ENCODE data around the gene IGFBP5. TPM values are rescaled to one million over a fixed set of nuclear protein-coding genes. Genes with fewer than 3 reads are reported as not detected.

Gene IGFBP5
- total RNA-seq, 2 experiments from 2014 or later, result not detected

DNA sequence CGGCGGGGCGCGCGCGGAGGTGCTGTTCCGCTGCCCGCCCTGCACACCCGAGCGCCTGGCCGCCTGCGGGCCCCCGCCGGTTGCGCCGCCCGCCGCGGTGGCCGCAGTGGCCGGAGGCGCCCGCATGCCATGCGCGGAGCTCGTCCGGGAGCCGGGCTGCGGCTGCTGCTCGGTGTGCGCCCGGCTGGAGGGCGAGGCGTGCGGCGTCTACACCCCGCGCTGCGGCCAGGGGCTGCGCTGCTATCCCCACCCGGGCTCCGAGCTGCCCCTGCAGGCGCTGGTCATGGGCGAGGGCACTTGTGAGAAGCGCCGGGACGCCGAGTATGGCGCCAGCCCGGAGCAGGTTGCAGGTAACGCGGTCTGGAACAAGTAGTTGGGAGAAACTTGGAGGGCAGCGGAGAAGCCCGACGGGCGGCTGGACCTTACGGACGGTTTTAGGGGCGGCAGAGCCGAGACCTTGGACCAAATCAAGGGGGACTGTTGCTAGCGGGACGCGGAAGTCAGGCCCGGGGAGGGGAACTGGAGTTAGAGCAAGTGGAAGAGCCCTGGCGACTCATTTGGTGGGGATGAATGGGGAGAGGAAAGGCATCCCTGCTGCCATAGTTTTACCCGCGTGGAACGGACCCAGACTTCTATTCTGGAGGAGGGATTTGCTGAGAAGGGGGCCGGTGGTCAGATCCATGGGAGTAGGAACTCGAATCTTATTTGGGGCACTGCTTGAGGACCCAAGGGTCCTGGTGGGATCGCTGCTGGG, 61.6 kb downstream of the IGFBP5 start:
- ChIA-PET POLR2A (interaction anchor here (1.1 to 1.5 kb wide), 2 partner anchors 8 to 14 kb away, joined by 3 to 4 read pairs; no protein-coding TSS in a partner anchor), CTCF (interaction anchor here (1.2 to 1.3 kb wide), 2 partner anchors 35 to 115 kb away, joined by 3 to 4 read pairs; no protein-coding TSS in a partner anchor)
- H3K9me3 Mint-ChIP-seq, result no peaks in the 10 kb centered on the region
- peaks cover 24% of the 10 kb centered on the region for H3K36me3 Mint-ChIP-seq (ENCODE audit: low read depth)
- H3K4me3 Mint-ChIP-seq, result peak overlapping the region; percentile 93
- DNase-seq (no peak), ATAC-seq (peak; percentile 18)
- H3K27ac Mint-ChIP-seq, result peak overlapping the region; percentile 48
- intact Hi-C loops (cut with micrococcal nuclease), result no loop called here
- peaks cover 31% of the 10 kb centered on the region for H3K4me1 Mint-ChIP-seq (ENCODE audit: low read depth)
- TF ChIP-seq, protein P1, sequence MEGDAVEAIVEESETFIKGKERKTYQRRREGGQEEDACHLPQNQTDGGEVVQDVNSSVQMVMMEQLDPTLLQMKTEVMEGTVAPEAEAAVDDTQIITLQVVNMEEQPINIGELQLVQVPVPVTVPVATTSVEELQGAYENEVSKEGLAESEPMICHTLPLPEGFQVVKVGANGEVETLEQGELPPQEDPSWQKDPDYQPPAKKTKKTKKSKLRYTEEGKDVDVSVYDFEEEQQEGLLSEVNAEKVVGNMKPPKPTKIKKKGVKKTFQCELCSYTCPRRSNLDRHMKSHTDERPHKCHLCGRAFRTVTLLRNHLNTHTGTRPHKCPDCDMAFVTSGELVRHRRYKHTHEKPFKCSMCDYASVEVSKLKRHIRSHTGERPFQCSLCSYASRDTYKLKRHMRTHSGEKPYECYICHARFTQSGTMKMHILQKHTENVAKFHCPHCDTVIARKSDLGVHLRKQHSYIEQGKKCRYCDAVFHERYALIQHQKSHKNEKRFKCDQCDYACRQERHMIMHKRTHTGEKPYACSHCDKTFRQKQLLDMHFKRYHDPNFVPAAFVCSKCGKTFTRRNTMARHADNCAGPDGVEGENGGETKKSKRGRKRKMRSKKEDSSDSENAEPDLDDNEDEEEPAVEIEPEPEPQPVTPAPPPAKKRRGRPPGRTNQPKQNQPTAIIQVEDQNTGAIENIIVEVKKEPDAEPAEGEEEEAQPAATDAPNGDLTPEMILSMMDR (IDR thresholded peaks at IDR 0.05), result no peak
- H3K27me3 Mint-ChIP-seq, result peaks cover 58% of the 10 kb centered on the region

DNA sequence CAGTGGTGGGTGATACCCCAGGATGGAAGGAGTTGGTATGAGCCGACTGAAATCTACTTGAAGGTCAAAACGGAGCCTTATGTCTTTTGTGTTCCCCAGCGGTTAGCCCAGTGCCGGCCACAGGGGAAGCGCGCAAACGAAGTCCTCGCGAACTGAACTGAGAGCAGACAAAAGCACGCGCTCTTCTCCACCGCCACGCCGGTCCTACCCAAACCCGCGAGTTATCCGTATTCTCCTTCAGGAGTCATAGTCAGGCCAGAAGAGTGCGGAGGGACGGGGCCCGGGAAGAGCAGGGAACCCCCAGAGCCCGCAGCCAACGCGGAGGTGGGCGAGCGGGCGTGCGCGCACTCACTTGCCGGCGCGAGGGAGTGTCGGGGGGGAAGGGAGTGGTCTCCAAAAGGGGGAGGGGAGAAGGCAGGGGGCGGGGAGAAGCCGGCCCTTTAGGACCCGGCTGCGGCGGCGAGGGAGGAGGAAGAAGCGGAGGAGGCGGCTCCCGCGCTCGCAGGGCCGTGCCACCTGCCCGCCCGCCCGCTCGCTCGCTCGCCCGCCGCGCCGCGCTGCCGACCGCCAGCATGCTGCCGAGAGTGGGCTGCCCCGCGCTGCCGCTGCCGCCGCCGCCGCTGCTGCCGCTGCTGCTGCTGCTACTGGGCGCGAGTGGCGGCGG, 62.3 kb downstream of the IGFBP5 start, which contains the start of gene IGFBP2:
IGFBP2 (plus strand) TSS at position 469 of the 664 bp plus-strand sequence; CDS start at position 573, 104 bp downstream.
- TF ChIP-seq, protein P1 (IDR thresholded peaks at IDR 0.05), result no peak
- peaks cover 31% of the 10 kb centered on the region for H3K4me1 Mint-ChIP-seq (ENCODE audit: low read depth)
- peak within 1 kb of the TSS; percentile 93 for H3K4me3 Mint-ChIP-seq
- H3K36me3 Mint-ChIP-seq (ENCODE audit: low read depth), result peaks cover 24% of the 10 kb centered on the region
- POLR2A ChIA-PET, result interaction anchor here (0.9 to 1.5 kb wide), 3 partner anchors 9 to 127 kb away, joined by 3 to 4 read pairs (median 3); no protein-coding TSS in a partner anchor
- ATAC-seq, result peak; percentile 81
- CTCF ChIA-PET, result no interaction called here
- H3K27ac Mint-ChIP-seq, result peak within 1 kb of the TSS; percentile 76
- H3K27me3 Mint-ChIP-seq, result peaks cover 58% of the 10 kb centered on the region
- intact Hi-C loops (cut with micrococcal nuclease), result no loop called here
- no peaks in the 10 kb centered on the region for H3K9me3 Mint-ChIP-seq
- DNase-seq, result peak; percentile 75

DNA sequence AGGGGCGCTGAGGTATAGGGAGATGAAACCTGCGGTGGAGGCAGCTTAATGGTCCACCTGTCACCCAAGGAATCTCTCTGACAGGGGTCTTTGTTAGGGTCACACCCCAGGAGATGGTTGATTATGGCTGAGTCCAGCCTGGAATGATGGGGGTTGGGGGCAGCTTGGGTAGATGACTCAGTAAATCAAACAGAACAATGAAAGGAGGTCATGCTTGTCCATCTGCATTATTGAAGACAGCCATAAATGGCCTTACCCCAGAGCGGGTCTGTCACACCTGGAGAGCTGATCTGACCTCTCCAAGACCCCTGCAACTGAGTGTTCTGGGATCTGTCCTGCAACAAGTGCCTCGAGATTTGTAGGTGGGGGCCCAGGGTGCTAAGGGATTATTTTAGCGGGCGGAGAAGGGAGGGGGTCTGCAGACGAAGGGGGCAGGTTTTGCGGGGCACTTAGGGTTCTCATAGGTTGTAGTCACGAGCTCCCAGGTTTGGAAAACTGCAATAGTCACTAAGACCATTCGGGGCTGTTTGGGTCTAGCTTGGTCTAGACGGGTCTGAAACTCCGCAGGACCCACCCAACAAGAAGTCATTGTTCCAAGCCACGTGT, 62.9 kb downstream of the IGFBP5 start:
- intact Hi-C loops (cut with micrococcal nuclease), result no loop called here
- H3K36me3 Mint-ChIP-seq (ENCODE audit: low read depth), result peaks cover 22% of the 10 kb centered on the region
- H3K9me3 Mint-ChIP-seq, result no peaks in the 10 kb centered on the region
- H3K4me3 Mint-ChIP-seq, result peak overlapping the region; percentile 80
- DNase-seq (no peak), ATAC-seq (no peak)
- H3K4me1 Mint-ChIP-seq (ENCODE audit: low read depth), result peaks cover 31% of the 10 kb centered on the region
- peaks cover 56% of the 10 kb centered on the region for H3K27me3 Mint-ChIP-seq
- ChIA-PET POLR2A (interaction anchor here (0.9 to 1.5 kb wide), 3 partner anchors 9 to 126 kb away, joined by 3 to 4 read pairs (median 3); no protein-coding TSS in a partner anchor), CTCF (interaction anchor here (1.5 kb wide), 1 partner anchor 113 kb away, joined by 5 read pairs; no protein-coding TSS in a partner anchor)
- TF ChIP-seq, protein P1 (IDR thresholded peaks at IDR 0.05), result no peak
- peak overlapping the region; percentile 76 for H3K27ac Mint-ChIP-seq

DNA sequence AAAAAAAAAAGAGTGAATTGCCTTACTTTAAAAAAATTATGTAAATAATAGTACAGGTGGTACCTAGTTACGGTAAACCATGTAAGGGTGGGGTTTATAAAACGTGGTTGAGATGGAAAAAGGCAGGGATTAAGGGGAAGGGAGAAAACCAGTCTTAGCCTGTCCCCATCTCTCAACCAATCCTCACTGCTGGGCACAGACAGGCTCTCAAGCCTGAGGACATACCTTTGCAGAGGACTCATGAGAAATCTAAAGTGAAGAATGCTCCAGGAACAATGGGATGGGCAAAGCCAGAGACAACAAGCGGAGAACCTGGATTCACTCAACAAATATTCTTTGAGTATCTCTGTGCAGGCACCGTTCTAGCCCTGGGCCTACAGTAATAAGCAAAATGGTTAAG, 65.6 kb downstream of the IGFBP5 start:
- intact Hi-C loops (cut with micrococcal nuclease), result no loop called here
- Mint-ChIP-seq H3K36me3 (ENCODE audit: low read depth) (peaks cover 8% of the 10 kb centered on the region), H3K27ac (no peak overlapping the region), H3K4me1 (ENCODE audit: low read depth) (peaks cover 13% of the 10 kb centered on the region), H3K9me3 (no peaks in the 10 kb centered on the region), H3K27me3 (peaks cover 30% of the 10 kb centered on the region), H3K4me3 (no peak overlapping the region)
- ChIA-PET POLR2A (no interaction called here), CTCF (no interaction called here)
- DNase-seq (no peak), ATAC-seq (no peak)
- TF ChIP-seq, protein P1 (IDR thresholded peaks at IDR 0.05), result no peak
